Coronary artery (tissue), 2 donors: ENCODE measurements around the gene HMSD.

ENCODE experiments used
- DNase-seq: peaks from one replicate; pipeline ENCODE4 v3.0.0-alpha.2; 2017; ENCODE audit warnings: low spot score
- H3K27ac ChIP-seq, 2 donors: fragments of 200-600 bp; sonication (generic); one replicate each; pipeline ENCODE4 v1.5.1; 2016 to 2019
- H3K4me3 ChIP-seq: fragments of 200-600 bp; sonication (generic); 2 replicates; pipeline ENCODE4 v1.5.1; 2016; ENCODE audit warnings: mild to moderate bottlenecking, moderate library complexity
- CTCF ChIP-seq: fragments of 200-600 bp; sonication (generic); IDR thresholded peaks from one replicate; pipeline ENCODE4 v1.5.1; 2019; ENCODE audit warnings: antibody characterized with exemption

The HMSD gene

GRCh38 chr18:63986885-63987284 is 37.8 kb downstream of the HMSD start:
- Histone ChIP-seq H3K4me3 (no peak overlapping the region), H3K27ac (no peak overlapping the region)
- no peak for TF ChIP-seq CTCF
- no peak for DNase-seq

GRCh38 chr18:63987743-63988142 is 38.6 kb downstream of the HMSD start:
- Histone ChIP-seq H3K27ac (no peak overlapping the region), H3K4me3 (no peak overlapping the region)
- no peak for DNase-seq
- no peak for TF ChIP-seq CTCF

DNA sequence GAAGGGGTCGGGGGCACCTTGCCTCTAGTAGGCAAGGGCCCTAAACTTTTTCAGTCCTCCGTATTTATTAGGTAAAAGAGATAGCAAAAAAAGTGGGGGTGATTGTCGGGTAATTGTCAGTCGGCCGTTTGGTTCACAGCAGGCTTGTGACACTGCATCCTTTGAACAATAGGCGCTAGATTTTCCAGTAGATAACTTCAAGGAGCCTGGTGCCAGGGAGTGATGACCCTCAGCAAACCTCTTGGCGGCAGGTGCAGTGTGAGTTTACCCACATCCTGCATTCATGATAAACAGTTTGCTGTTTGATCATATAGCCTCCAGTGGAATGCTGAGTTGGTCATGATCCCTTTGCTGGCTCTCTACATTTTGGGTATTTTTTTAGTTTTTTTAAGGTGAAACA is 43.6 kb downstream of the HMSD start:
- TF ChIP-seq CTCF = no peak
- H3K4me3 ChIP-seq = no peak overlapping the region
- DNase-seq = no peak

DNA sequence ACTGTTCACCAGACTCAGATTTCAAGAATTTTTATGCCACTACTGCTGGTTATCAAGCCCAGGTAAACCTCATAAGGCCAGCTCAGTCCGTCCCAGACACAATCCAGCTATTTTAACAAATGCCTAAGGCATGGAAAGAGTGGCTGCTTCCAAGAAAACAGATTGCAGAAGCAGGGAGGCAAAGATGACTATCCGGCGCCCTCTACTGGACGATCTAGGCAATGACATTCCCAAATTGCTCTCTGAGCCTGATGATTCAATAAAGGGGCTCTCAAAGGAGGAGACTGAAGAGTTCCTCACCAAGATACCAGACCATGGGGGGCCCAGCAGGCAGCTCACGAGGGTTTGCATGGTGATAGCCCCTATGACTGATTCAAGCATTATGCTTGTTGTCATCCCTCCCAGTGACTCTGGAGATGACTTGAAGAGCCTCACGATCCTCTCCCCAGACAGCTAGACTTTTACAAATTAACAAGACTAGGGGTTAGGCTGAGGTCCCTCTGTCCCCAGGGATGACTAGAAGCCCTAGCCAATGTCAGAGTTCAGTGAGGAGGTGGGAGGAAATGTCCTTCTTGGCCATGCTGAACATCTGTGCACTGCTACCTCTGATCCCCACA is 45.8 kb downstream of the HMSD start:
- peak; percentile 83 for TF ChIP-seq CTCF
- no peak for DNase-seq

More for the DNA sequence above, 43.6 kb downstream of the HMSD start:
- no peak overlapping the region for H3K27ac ChIP-seq

DNA sequence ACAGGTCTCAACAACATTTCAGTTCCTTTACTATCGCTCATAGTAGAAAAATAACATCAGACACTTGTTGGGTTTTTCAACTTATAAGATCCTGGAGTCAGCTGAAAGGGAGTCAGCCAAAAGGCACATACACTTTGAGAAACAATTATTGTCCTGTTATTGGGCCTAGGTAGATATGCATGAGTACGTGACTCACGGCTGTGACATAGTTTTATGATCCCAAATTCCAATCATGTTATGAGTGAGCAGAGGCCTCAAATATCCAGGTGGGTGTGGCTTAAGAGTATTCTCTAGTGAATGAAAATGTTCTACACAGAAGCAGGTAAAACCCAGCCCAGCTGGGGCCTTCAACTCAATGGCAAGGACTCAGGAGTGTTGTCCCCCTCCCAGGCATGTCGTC is 47.9 kb downstream of the HMSD start:
- Histone ChIP-seq H3K4me3 (no peak overlapping the region), H3K27ac (no peak overlapping the region)
- DNase-seq = no peak
- no peak for TF ChIP-seq CTCF

More for the DNA sequence above, 45.8 kb downstream of the HMSD start:
- no peak overlapping the region for H3K4me3 ChIP-seq
- H3K27ac ChIP-seq = no peak overlapping the region

DNA sequence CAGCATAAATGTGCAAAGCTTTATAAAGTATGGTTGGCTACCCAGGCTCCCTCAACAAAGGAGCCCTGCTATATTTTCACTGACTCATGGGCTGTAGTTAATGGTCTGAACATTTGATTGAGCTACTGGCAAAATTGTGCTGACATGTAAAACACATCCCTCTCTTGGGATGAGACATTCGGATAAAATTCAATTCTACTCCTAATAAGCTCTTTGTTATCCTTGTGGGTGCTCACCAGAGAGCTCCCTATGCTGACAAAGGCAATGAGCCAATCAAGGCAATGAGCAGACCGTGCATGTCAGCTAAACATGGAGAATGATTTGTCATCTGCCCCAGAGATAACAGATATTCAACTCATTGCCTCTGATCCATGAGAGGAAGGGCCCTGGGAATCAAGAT is 48.5 kb downstream of the HMSD start:
- H3K27ac ChIP-seq = no peak overlapping the region
- no peak for TF ChIP-seq CTCF
- DNase-seq = no peak
- H3K4me3 ChIP-seq = no peak overlapping the region

GRCh38 chr18:63999871-64000270 is 50.8 kb downstream of the HMSD start:
- no peak for DNase-seq
- no peak overlapping the region for H3K27ac ChIP-seq
- no peak overlapping the region for H3K4me3 ChIP-seq
- no peak for TF ChIP-seq CTCF
